ENCODE measurements around the gene ZNF552. TPM values are rescaled to one million over a fixed set of nuclear protein-coding genes. Genes with fewer than 3 reads are reported as not detected.

Gene ZNF552
- total RNA-seq, 1 donor from 2014 or later: 7.9 TPM

DNA sequence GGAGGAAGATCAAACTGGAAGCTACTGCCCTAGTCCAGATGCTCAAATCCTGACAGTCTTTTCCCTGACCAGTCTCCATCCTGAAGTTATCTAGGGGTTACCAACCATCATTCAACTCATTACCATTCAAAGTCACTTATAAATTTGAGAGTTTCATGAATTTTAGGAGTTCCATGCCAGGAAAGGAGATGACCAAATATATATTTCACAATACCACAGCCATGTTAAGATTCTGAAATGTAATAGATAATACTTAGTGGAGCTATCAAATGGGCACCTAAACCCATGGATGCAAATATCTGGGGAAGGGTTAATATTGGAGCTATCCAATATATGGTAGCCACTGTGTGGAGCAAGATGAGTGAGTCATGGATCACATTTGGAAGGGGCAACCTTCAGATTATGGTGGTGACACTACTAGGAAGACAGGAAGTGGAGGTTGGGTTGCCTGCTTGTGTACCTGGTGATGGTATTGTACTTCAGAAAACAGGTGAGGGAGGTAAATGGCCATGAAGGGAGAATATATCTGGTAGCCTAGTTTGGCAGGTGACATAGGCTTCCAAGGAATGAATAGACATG lies 26.5 kb downstream of the ZNF552 start:
- TF ChIP-seq, protein P1, sequence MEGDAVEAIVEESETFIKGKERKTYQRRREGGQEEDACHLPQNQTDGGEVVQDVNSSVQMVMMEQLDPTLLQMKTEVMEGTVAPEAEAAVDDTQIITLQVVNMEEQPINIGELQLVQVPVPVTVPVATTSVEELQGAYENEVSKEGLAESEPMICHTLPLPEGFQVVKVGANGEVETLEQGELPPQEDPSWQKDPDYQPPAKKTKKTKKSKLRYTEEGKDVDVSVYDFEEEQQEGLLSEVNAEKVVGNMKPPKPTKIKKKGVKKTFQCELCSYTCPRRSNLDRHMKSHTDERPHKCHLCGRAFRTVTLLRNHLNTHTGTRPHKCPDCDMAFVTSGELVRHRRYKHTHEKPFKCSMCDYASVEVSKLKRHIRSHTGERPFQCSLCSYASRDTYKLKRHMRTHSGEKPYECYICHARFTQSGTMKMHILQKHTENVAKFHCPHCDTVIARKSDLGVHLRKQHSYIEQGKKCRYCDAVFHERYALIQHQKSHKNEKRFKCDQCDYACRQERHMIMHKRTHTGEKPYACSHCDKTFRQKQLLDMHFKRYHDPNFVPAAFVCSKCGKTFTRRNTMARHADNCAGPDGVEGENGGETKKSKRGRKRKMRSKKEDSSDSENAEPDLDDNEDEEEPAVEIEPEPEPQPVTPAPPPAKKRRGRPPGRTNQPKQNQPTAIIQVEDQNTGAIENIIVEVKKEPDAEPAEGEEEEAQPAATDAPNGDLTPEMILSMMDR (IDR thresholded peaks at IDR 0.05; ENCODE audit: insufficient read depth, low read length, poor library complexity, severe bottlenecking): no peak
- Histone ChIP-seq H3K27me3 (ENCODE audit: control insufficient read depth, insufficient read depth, low read length) (no peaks in the 10 kb centered on the region), H3K4me3 (ENCODE audit: low read depth, low read length) (no peak overlapping the region), H3K36me3 (ENCODE audit: control insufficient read depth, insufficient read depth, low read length) (peaks cover 1% of the 10 kb centered on the region)
- no peak for DNase-seq (ENCODE audit: low read depth)

- no peak for DNase-seq (ENCODE audit: low read depth)
- H3K4me3 ChIP-seq (ENCODE audit: low read depth, low read length): no peak overlapping the region
- H3K36me3 ChIP-seq (ENCODE audit: control insufficient read depth, insufficient read depth, low read length): peaks cover 1% of the 10 kb centered on the region
- TF ChIP-seq, protein P1 (IDR thresholded peaks at IDR 0.05; ENCODE audit: insufficient read depth, low read length, poor library complexity, severe bottlenecking): no peak
- no peaks in the 10 kb centered on the region for H3K27me3 ChIP-seq (ENCODE audit: control insufficient read depth, insufficient read depth, low read length)
Observed at GRCh38 chr19:57786906-57787305, 27.8 kb downstream of the ZNF552 start.

GRCh38 chr19:57786286-57786685 lies 28.4 kb downstream of the ZNF552 start:
- H3K36me3 ChIP-seq (ENCODE audit: control insufficient read depth, insufficient read depth, low read length): peaks cover 1% of the 10 kb centered on the region
- no peak overlapping the region for H3K4me3 ChIP-seq (ENCODE audit: low read depth, low read length)
- H3K27me3 ChIP-seq (ENCODE audit: control insufficient read depth, insufficient read depth, low read length): no peaks in the 10 kb centered on the region
- DNase-seq (ENCODE audit: low read depth): no peak
- TF ChIP-seq, protein P1 (IDR thresholded peaks at IDR 0.05; ENCODE audit: insufficient read depth, low read length, poor library complexity, severe bottlenecking): no peak

DNA sequence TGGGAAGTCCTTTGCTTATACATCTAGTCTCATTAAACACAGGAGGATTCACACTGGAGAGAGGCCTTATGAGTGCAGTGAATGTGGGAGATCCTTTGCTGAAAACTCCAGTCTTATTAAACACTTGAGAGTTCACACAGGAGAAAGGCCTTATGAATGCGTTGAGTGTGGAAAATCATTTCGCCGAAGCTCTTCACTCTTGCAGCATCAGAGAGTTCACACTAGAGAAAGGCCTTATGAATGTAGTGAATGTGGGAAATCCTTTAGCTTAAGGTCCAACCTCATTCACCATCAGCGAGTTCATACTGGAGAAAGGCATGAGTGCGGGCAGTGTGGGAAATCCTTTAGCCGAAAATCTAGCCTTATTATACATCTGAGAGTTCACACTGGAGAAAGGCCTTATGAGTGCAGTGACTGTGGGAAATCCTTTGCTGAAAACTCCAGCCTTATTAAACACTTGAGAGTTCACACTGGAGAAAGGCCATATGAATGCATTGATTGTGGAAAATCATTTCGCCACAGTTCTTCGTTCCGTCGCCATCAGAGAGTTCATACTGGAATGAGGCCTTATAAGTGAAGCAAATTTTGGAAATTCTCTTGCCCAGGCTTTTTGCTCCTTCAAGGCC lies 35.4 kb downstream of the ZNF552 start:
- DNase-seq (ENCODE audit: low read depth): no peak
- Histone ChIP-seq H3K36me3 (ENCODE audit: control insufficient read depth, insufficient read depth, low read length) (peaks cover 6% of the 10 kb centered on the region), H3K27me3 (ENCODE audit: control insufficient read depth, insufficient read depth, low read length) (no peaks in the 10 kb centered on the region), H3K4me3 (ENCODE audit: low read depth, low read length) (no peak overlapping the region)
- TF ChIP-seq, protein P1 (IDR thresholded peaks at IDR 0.05; ENCODE audit: insufficient read depth, low read length, poor library complexity, severe bottlenecking): no peak

DNA sequence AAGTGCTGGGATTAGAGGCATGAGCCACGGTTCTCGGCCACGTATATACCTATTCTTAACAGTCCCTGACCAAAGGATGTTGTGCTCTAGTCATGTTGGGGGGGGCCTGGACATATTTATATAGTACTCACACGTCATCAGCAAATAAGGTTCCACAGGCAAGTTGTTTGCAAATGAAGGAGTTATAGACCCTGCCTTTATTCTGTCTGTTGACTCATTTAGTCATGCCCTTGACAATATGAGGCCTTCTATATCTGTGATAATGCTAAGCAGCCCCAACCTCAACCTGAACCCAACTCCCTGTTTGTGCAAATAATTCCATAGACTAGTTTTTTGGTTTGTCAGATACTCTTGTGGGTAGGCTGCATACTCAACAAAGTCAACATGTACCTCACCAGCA lies 36.4 kb downstream of the ZNF552 start:
- DNase-seq (ENCODE audit: low read depth): no peak
- TF ChIP-seq, protein P1 (IDR thresholded peaks at IDR 0.05; ENCODE audit: insufficient read depth, low read length, poor library complexity, severe bottlenecking): no peak
- peaks cover 6% of the 10 kb centered on the region for H3K36me3 ChIP-seq (ENCODE audit: control insufficient read depth, insufficient read depth, low read length)
- no peak overlapping the region for H3K4me3 ChIP-seq (ENCODE audit: low read depth, low read length)
- no peaks in the 10 kb centered on the region for H3K27me3 ChIP-seq (ENCODE audit: control insufficient read depth, insufficient read depth, low read length)
